MCF 10A (cell line): ENCODE results near the gene PRF1. TPM values are rescaled to one million over a fixed set of nuclear protein-coding genes. Genes with fewer than 3 reads are reported as not detected.
A peak's percentile ranks its signal among the peaks of the same experiment; 100 is the strongest.
"Not testable (repeated sequence)": the region's sequence is repeated elsewhere in the genome, so short reads cannot be mapped to it uniquely, and the experiment has no call there.

Experiments used
- BruUV-seq: library from RNA; stranded (reverse); fragments of 400-500 nt; replicated peaks from 2 replicates; lab custom pipeline; 2021; lab: Mats Ljungman, UMichigan
- CTCF ChIA-PET: fragments of 300-600 bp; sonication (Branson Sonifier 250); formaldehyde crosslinking; extraction: SDS; loops from one replicate; lab custom pipeline; 2021; ENCODE audit warnings: antibody characterized with exemption, inconsistent platforms; lab: Yijun Ruan, JAX
- POLR2A ChIA-PET: fragments of 300-600, 350-650 bp; sonication (Branson Sonifier 250); formaldehyde crosslinking; extraction: SDS; loops from one replicate; lab custom pipeline; 2020; ENCODE audit warnings: antibody characterized with exemption, inconsistent platforms; lab: Yijun Ruan, JAX
- DNase-seq: peaks from one replicate; pipeline ENCODE4 v3.0.0-alpha.2; 2018; ENCODE audit not compliant: unreplicated experiment
- H3K27ac Mint-ChIP-seq: one replicate; pipeline ENCODE4 v1.8.0; 2022; ENCODE audit warnings: mild to moderate bottlenecking, low read depth, mixed read lengths; ENCODE audit not compliant: unreplicated experiment
- H3K27me3 Mint-ChIP-seq: one replicate; pipeline ENCODE4 v1.8.0; 2022; ENCODE audit warnings: mixed read lengths; ENCODE audit not compliant: insufficient read depth, unreplicated experiment
- H3K36me3 Mint-ChIP-seq: one replicate; pipeline ENCODE4 v1.8.0; 2022; ENCODE audit warnings: mild to moderate bottlenecking, moderate library complexity, mixed read lengths; ENCODE audit not compliant: insufficient read depth, unreplicated experiment
- H3K4me1 Mint-ChIP-seq: one replicate; pipeline ENCODE4 v1.8.0; 2022; ENCODE audit warnings: mixed read lengths; ENCODE audit not compliant: insufficient read depth, unreplicated experiment
- H3K4me3 Mint-ChIP-seq: one replicate; pipeline ENCODE4 v1.8.0; 2022; ENCODE audit warnings: mild to moderate bottlenecking, moderate library complexity, mixed read lengths; ENCODE audit not compliant: unreplicated experiment
- H3K9me3 Mint-ChIP-seq: one replicate; pipeline ENCODE4 v1.8.0; 2022; ENCODE audit warnings: mixed read lengths; ENCODE audit not compliant: unreplicated experiment
- CTCF ChIP-seq: fragments of 200-600 bp; IDR thresholded peaks from one replicate; pipeline ENCODE4 v1.8.0; 2022; ENCODE audit warnings: antibody characterized with exemption, mild to moderate bottlenecking; ENCODE audit not compliant: unreplicated experiment
- intact Hi-C: fragments of 100-400 bp; cut with micrococcal nuclease; formaldehyde crosslinking; loops from 2 replicates; pipeline ENCODE4 v1.14.1; 2022
- total RNA-seq: library from RNA; stranded (reverse); gene quantifications from 2 replicates; pipeline ENCODE4 v1.2.3, GENCODE V29; 2022

PRF1 gene
- total RNA-seq, 1 experiment from 2014 or later = not detected

- Mint-ChIP-seq H3K4me1 (peaks cover 10% of the 10 kb centered on the region), H3K9me3 (peaks cover 17% of the 10 kb centered on the region), H3K4me3 (no peak overlapping the region), H3K36me3 (no peaks in the 10 kb centered on the region), H3K27ac (no peak overlapping the region), H3K27me3 (no peaks in the 10 kb centered on the region)
- BruUV-seq = no TSS peak
- CTCF ChIA-PET = interaction anchor here (0.5 to 0.8 kb wide), 2 partner anchors 65 to 150 kb away, joined by 3 read pairs; no protein-coding TSS in a partner anchor
- no peak for DNase-seq
- no peak for TF ChIP-seq CTCF
- POLR2A ChIA-PET = interaction anchor here (0.7 kb wide), 1 partner anchor 100 kb away, joined by 3 read pairs; no protein-coding TSS in a partner anchor
- intact Hi-C loops = loop anchor here (5.0 kb wide), 2 partner anchors 56 to 64 kb away; partner anchors contain the start of gene ADAMTS14
These were observed 14.2 kb upstream of the PRF1 start for GRCh38 chr10:70616761-70617160.

- ChIA-PET POLR2A (interaction anchor here (0.6 to 0.7 kb wide), 2 partner anchors 54 to 100 kb away, joined by 3 read pairs; no protein-coding TSS in a partner anchor), CTCF (interaction anchor here (0.5 kb wide), 1 partner anchor 150 kb away, joined by 3 read pairs; no protein-coding TSS in a partner anchor)
- intact Hi-C loops = loop anchor here (5.0 kb wide), 2 partner anchors 56 to 64 kb away; partner anchors contain the start of gene ADAMTS14
- Mint-ChIP-seq H3K4me3 (no peak overlapping the region), H3K9me3 (peaks cover 17% of the 10 kb centered on the region), H3K27me3 (no peaks in the 10 kb centered on the region), H3K4me1 (peaks cover 10% of the 10 kb centered on the region), H3K36me3 (no peaks in the 10 kb centered on the region), H3K27ac (peak overlapping the region; percentile 51)
- no peak for TF ChIP-seq CTCF
- DNase-seq = peak; percentile 65
- no TSS peak for BruUV-seq
These were observed 13.4 kb upstream of the PRF1 start for GRCh38 chr10:70615784-70616522.

GRCh38 chr10:70615211-70615610 is 12.7 kb upstream of the PRF1 start:
- POLR2A ChIA-PET = no interaction called here
- no peak overlapping the region for H3K4me3 Mint-ChIP-seq
- intact Hi-C loops = loop anchor here (5.0 kb wide), 2 partner anchors 57 to 63 kb away; partner anchors contain the start of gene ADAMTS14
- TF ChIP-seq CTCF = no peak
- H3K36me3 Mint-ChIP-seq = no peaks in the 10 kb centered on the region
- no peaks in the 10 kb centered on the region for H3K27me3 Mint-ChIP-seq
- CTCF ChIA-PET = no interaction called here
- H3K4me1 Mint-ChIP-seq = peaks cover 10% of the 10 kb centered on the region
- peak overlapping the region; percentile 51 for H3K27ac Mint-ChIP-seq
- peaks cover 17% of the 10 kb centered on the region for H3K9me3 Mint-ChIP-seq
- BruUV-seq = no TSS peak
- no peak for DNase-seq

- CTCF ChIA-PET, H3K9me3 Mint-ChIP-seq, H3K27me3 Mint-ChIP-seq, DNase-seq, BruUV-seq, intact Hi-C loops, H3K36me3 Mint-ChIP-seq, H3K27ac Mint-ChIP-seq, H3K4me3 Mint-ChIP-seq: not testable (repeated sequence)
- peaks cover 10% of the 10 kb centered on the region for H3K4me1 Mint-ChIP-seq
- POLR2A ChIA-PET = interaction anchor here (0.6 kb wide), 1 partner anchor 8 kb away, joined by 3 read pairs; no protein-coding TSS in a partner anchor
These were observed 11.8 kb upstream of the PRF1 start for GRCh38 chr10:70614364-70614763.
